ES-I3 (cell line): ENCODE measurements around the gene LDLRAD2.

ENCODE experiments used
- H3K36me3 ChIP-seq: 2 replicates; pipeline ENCODE4 v1.6.1; 2013; ENCODE audit warnings: mild to moderate bottlenecking, low read length, control low read depth, moderate library complexity; ENCODE audit not compliant: insufficient read depth
- H3K4me1 ChIP-seq: 2 replicates; pipeline ENCODE4 v1.6.1; 2013; ENCODE audit warnings: mild to moderate bottlenecking, control low read depth, low read length; ENCODE audit not compliant: insufficient read depth
- H3K9ac ChIP-seq: 2 replicates; pipeline ENCODE4 v1.6.1; 2013; ENCODE audit warnings: low read depth, mild to moderate bottlenecking, low read length, moderate library complexity
- H3K9me3 ChIP-seq: 2 replicates; pipeline ENCODE4 v1.6.1; 2013; ENCODE audit warnings: mild to moderate bottlenecking, low read length, moderate library complexity; ENCODE audit not compliant: control insufficient read depth, insufficient read depth

LDLRAD2 gene

GRCh38 chr1:21837476-21837875 is 25.4 kb downstream of the LDLRAD2 start:
- H3K9ac ChIP-seq, result no peak overlapping the region
- no peaks in the 10 kb centered on the region for H3K4me1 ChIP-seq
- peaks cover 29% of the 10 kb centered on the region for H3K36me3 ChIP-seq
- H3K9me3 ChIP-seq, result 0 out of 2 replicates have a peak, but pooled peaks cover 9% of the 10 kb centered on the region

GRCh38 chr1:21838359-21839157 is 26.5 kb downstream of the LDLRAD2 start:
- no peaks in the 10 kb centered on the region for H3K4me1 ChIP-seq
- no peak overlapping the region for H3K9ac ChIP-seq
- 0 out of 2 replicates have a peak, but pooled peaks cover 9% of the 10 kb centered on the region for H3K9me3 ChIP-seq
- peaks cover 28% of the 10 kb centered on the region for H3K36me3 ChIP-seq

GRCh38 chr1:21839337-21840037 is 27.4 kb downstream of the LDLRAD2 start:
- no peak overlapping the region for H3K9ac ChIP-seq
- no peaks in the 10 kb centered on the region for H3K4me1 ChIP-seq
- H3K9me3 ChIP-seq, result 0 out of 2 replicates have a peak, but pooled peaks cover 4% of the 10 kb centered on the region
- peaks cover 19% of the 10 kb centered on the region for H3K36me3 ChIP-seq

- Histone ChIP-seq H3K9me3 (no peaks in the 10 kb centered on the region), H3K36me3 (peaks cover 13% of the 10 kb centered on the region), H3K9ac (no peak overlapping the region), H3K4me1 (no peaks in the 10 kb centered on the region)
These were observed 28.9 kb downstream of the LDLRAD2 start for GRCh38 chr1:21840981-21841380.

GRCh38 chr1:21841852-21842466 is 29.9 kb downstream of the LDLRAD2 start:
- Histone ChIP-seq H3K9ac (no peak overlapping the region), H3K9me3 (no peaks in the 10 kb centered on the region), H3K4me1 (no peaks in the 10 kb centered on the region), H3K36me3 (peaks cover 18% of the 10 kb centered on the region)

GRCh38 chr1:21842606-21843162 is 30.6 kb downstream of the LDLRAD2 start:
- H3K9ac ChIP-seq, result no peak overlapping the region
- no peaks in the 10 kb centered on the region for H3K9me3 ChIP-seq
- peaks cover 16% of the 10 kb centered on the region for H3K36me3 ChIP-seq

GRCh38 chr1:21843208-21843607 is 31.1 kb downstream of the LDLRAD2 start:
- Histone ChIP-seq H3K4me1 (no peaks in the 10 kb centered on the region), H3K9me3 (no peaks in the 10 kb centered on the region), H3K36me3 (peaks cover 15% of the 10 kb centered on the region), H3K9ac (no peak overlapping the region)

More at GRCh38 chr1:21842606-21843162, 30.6 kb downstream of the LDLRAD2 start:
- H3K4me1 ChIP-seq, result no peaks in the 10 kb centered on the region

- Histone ChIP-seq H3K36me3 (peaks cover 15% of the 10 kb centered on the region), H3K9me3 (no peaks in the 10 kb centered on the region), H3K9ac (no peak overlapping the region), H3K4me1 (no peaks in the 10 kb centered on the region)
These were observed 31.9 kb downstream of the LDLRAD2 start for GRCh38 chr1:21843996-21844395.

- no peak overlapping the region for H3K9ac ChIP-seq
- H3K9me3 ChIP-seq, result no peaks in the 10 kb centered on the region
- H3K4me1 ChIP-seq, result no peaks in the 10 kb centered on the region
- H3K36me3 ChIP-seq, result peaks cover 15% of the 10 kb centered on the region
These were observed 33.9 kb downstream of the LDLRAD2 start for GRCh38 chr1:21845646-21846641.

- Histone ChIP-seq H3K9me3 (no peaks in the 10 kb centered on the region), H3K4me1 (no peaks in the 10 kb centered on the region), H3K36me3 (peaks cover 6% of the 10 kb centered on the region), H3K9ac (no peak overlapping the region)
These were observed 35.4 kb downstream of the LDLRAD2 start for GRCh38 chr1:21847223-21848205.

GRCh38 chr1:21848524-21849174 is 36.6 kb downstream of the LDLRAD2 start:
- Histone ChIP-seq H3K4me1 (no peaks in the 10 kb centered on the region), H3K9me3 (no peaks in the 10 kb centered on the region), H3K9ac (no peak overlapping the region), H3K36me3 (peaks cover 6% of the 10 kb centered on the region)

GRCh38 chr1:21849909-21850576 is 38.0 kb downstream of the LDLRAD2 start:
- Histone ChIP-seq H3K36me3 (peaks cover 6% of the 10 kb centered on the region), H3K4me1 (no peaks in the 10 kb centered on the region), H3K9ac (no peak overlapping the region), H3K9me3 (no peaks in the 10 kb centered on the region)
